Amniotic epithelial cell (primary cell): ENCODE results near the gene CDH22.
A peak's percentile ranks its signal among the peaks of the same experiment; 100 is the strongest.

Experiments used
- DNase-seq: peaks from one replicate; pipeline ENCODE4 v3.0.0-alpha.2; 2010; ENCODE audit warnings: low read depth

The CDH22 gene

GRCh38 chr20:46192376-46192944, 115.8 kb downstream of the CDH22 start:
- no peak for DNase-seq

GRCh38 chr20:46191611-46192010, 116.7 kb downstream of the CDH22 start:
- no peak for DNase-seq

- DNase-seq = no peak
These were observed 117.1 kb downstream of the CDH22 start for GRCh38 chr20:46191168-46191540.

- DNase-seq = no peak
These were observed 117.7 kb downstream of the CDH22 start for GRCh38 chr20:46190478-46191167.

GRCh38 chr20:46188866-46189541, 119.3 kb downstream of the CDH22 start:
- no peak for DNase-seq

- no peak for DNase-seq
These were observed 122.1 kb downstream of the CDH22 start for GRCh38 chr20:46186210-46186609.

GRCh38 chr20:46185353-46185752, 122.9 kb downstream of the CDH22 start:
- no peak for DNase-seq

GRCh38 chr20:46183768-46184167, 124.5 kb downstream of the CDH22 start:
- no peak for DNase-seq

- DNase-seq = no peak
These were observed 125.8 kb downstream of the CDH22 start for GRCh38 chr20:46182276-46183200.

GRCh38 chr20:46179862-46180261, 128.4 kb downstream of the CDH22 start:
- DNase-seq = no peak

- DNase-seq = no peak
These were observed 129.4 kb downstream of the CDH22 start for GRCh38 chr20:46178891-46179290.

- no peak for DNase-seq
These were observed 130.5 kb downstream of the CDH22 start for GRCh38 chr20:46177768-46178167.

GRCh38 chr20:46176739-46177378, 131.4 kb downstream of the CDH22 start:
- DNase-seq = no peak

GRCh38 chr20:46175127-46175494, 133.2 kb downstream of the CDH22 start:
- DNase-seq = no peak

- peak; percentile 28 for DNase-seq
These were observed 133.7 kb downstream of the CDH22 start for GRCh38 chr20:46174469-46175126.

- no peak for DNase-seq
These were observed 134.4 kb downstream of the CDH22 start for GRCh38 chr20:46173652-46174468.

GRCh38 chr20:46172961-46173536, 135.2 kb downstream of the CDH22 start:
- no peak for DNase-seq

GRCh38 chr20:46172455-46172854, 135.8 kb downstream of the CDH22 start:
- DNase-seq = no peak

GRCh38 chr20:46171909-46172308, 136.4 kb downstream of the CDH22 start:
- no peak for DNase-seq

GRCh38 chr20:46171476-46171875, 136.8 kb downstream of the CDH22 start:
- no peak for DNase-seq
